H1 (cell line): ENCODE results near the gene MED12L.

Source experiments
- EZH2 ChIP-seq: fragments of 200-600 bp; sonication (generic); IDR thresholded peaks from 2 replicates; pipeline ENCODE4 v1.7.1; 2012; ENCODE audit warnings: low read depth, mild to moderate bottlenecking, moderate library complexity, low read length, inconsistent platforms; ENCODE audit not compliant: severe bottlenecking
- KDM1A ChIP-seq: fragments of 200-600, 300-600 bp; sonication (generic); IDR thresholded peaks from 2 replicates; pipeline ENCODE4 v1.7.1; 2016; ENCODE audit warnings: mild to moderate bottlenecking, low read length, borderline replicate concordance
- POLR2AphosphoS5 ChIP-seq: IDR thresholded peaks from 2 replicates; pipeline ENCODE4 v1.6.1; 2011; ENCODE audit warnings: low read depth, low read length
- TF ChIP-seq, protein P1 (sequence below): IDR thresholded peaks from 2 replicates; pipeline ENCODE4 v1.6.1; 2012; ENCODE audit warnings: inconsistent platforms

DNA sequence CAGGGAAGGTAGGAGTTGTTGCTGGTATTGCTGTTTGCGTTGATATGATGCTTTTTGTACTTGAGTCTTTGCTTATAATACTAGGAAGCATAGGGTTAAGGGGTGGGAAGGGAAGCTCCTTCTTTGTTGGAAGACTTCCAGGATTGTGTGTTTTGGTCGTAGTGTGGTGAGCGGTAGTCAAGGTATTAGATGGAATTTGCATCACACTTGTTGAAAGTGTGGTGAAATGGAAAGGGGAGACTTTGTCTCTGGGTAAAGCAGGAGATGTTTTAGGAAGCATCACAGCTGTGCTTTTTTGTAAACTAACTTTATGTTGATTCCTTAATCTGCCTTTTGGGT lies 360.5 kb downstream of the MED12L start:
- TF ChIP-seq POLR2AphosphoS5 (no peak), KDM1A (no peak), EZH2 (no peak)
- TF ChIP-seq, protein P1, sequence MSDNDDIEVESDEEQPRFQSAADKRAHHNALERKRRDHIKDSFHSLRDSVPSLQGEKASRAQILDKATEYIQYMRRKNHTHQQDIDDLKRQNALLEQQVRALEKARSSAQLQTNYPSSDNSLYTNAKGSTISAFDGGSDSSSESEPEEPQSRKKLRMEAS, result no peak
